Suprapubic skin (tissue), 4 donors: ENCODE measurements around the gene AIFM3. TPM values are rescaled to one million over a fixed set of nuclear protein-coding genes. Genes with fewer than 3 reads are reported as not detected.
"Not testable (repeated sequence)": the region's sequence is repeated elsewhere in the genome, so short reads cannot be mapped to it uniquely, and the experiment has no call there.

Experiments
- DNase-seq, 2 donors: peaks; one replicate each; pipeline ENCODE4 v3.0.0-alpha.2; 2019; ENCODE audit warnings: low spot score in 2 of 2
- H3K27ac ChIP-seq: fragments of 200-600 bp; sonication (generic); one replicate; pipeline ENCODE4 v1.5.1; 2019
- H3K27me3 ChIP-seq: fragments of 200-600 bp; sonication (generic); one replicate; pipeline ENCODE4 v1.5.1; 2019
- H3K36me3 ChIP-seq: fragments of 200-600 bp; sonication (generic); one replicate; pipeline ENCODE4 v1.5.1; 2019
- H3K4me1 ChIP-seq: fragments of 200-600 bp; sonication (generic); one replicate; pipeline ENCODE4 v1.5.1; 2019
- H3K4me3 ChIP-seq: fragments of 200-600 bp; sonication (generic); one replicate; pipeline ENCODE4 v1.5.1; 2019; ENCODE audit warnings: mild to moderate bottlenecking
- H3K9me3 ChIP-seq: fragments of 200-600 bp; sonication (generic); one replicate; pipeline ENCODE4 v1.5.1; 2019
- EP300 ChIP-seq: sonication (generic); formaldehyde crosslinking; IDR thresholded peaks from one replicate; pipeline ENCODE4 v1.6.1; 2017; ENCODE audit warnings: antibody characterized with exemption
- POLR2A ChIP-seq, 2 donors: fragments of 450-650 bp; IDR thresholded peaks; one replicate each; pipeline ENCODE4 v1.6.1; 2017; ENCODE audit warnings: antibody characterized with exemption in 2 of 2, mild to moderate bottlenecking in 2 of 2, moderate library complexity in 2 of 2
- POLR2AphosphoS5 ChIP-seq, 3 donors: sonication (generic); formaldehyde crosslinking; IDR thresholded peaks; one replicate each; pipeline ENCODE4 v1.6.1; 2017; ENCODE audit warnings: antibody characterized with exemption in 3 of 3
- WGBS: methylation state at CpG from one replicate; pipeline ENCODE4 v1.1.5; 2018; 5-methylcytosine and 5-hydroxymethylcytosine counted together
- total RNA-seq, 4 donors: library from RNA; depleted of rRNA; stranded (reverse); fragments of >200 nt; gene quantifications; one replicate each; pipeline ENCODE4 v1.1.0, GENCODE V29; 2016
- TF ChIP-seq, protein P1 (sequence below), 2 donors: fragments of 200-600 bp in 1 of 2; fragments of 450-650 bp in 1 of 2; sonication (generic) in 1 of 2; IDR thresholded peaks; one replicate each; pipeline ENCODE4 v1.5.1; 2016 to 2019; ENCODE audit warnings: antibody characterized with exemption in 2 of 2, mild to moderate bottlenecking in 1 of 2, moderate library complexity in 1 of 2

AIFM3 gene
- total RNA-seq, 4 donors from 2014 or later: 0.72 TPM; not detected in 3

- no peak overlapping the region for H3K4me3 ChIP-seq
- WGBS: 82% methylated on average over 2 of the region's 2 CpGs
- H3K27ac ChIP-seq: no peak overlapping the region
- H3K27me3 ChIP-seq: no peaks in the 10 kb centered on the region
- H3K9me3 ChIP-seq: no peaks in the 10 kb centered on the region
- TF ChIP-seq POLR2AphosphoS5 (IDR thresholded peaks at IDR 0.05) (no peak), POLR2A (IDR thresholded peaks at IDR 0.05) (no peak), EP300 (no peak)
- TF ChIP-seq, protein P1, sequence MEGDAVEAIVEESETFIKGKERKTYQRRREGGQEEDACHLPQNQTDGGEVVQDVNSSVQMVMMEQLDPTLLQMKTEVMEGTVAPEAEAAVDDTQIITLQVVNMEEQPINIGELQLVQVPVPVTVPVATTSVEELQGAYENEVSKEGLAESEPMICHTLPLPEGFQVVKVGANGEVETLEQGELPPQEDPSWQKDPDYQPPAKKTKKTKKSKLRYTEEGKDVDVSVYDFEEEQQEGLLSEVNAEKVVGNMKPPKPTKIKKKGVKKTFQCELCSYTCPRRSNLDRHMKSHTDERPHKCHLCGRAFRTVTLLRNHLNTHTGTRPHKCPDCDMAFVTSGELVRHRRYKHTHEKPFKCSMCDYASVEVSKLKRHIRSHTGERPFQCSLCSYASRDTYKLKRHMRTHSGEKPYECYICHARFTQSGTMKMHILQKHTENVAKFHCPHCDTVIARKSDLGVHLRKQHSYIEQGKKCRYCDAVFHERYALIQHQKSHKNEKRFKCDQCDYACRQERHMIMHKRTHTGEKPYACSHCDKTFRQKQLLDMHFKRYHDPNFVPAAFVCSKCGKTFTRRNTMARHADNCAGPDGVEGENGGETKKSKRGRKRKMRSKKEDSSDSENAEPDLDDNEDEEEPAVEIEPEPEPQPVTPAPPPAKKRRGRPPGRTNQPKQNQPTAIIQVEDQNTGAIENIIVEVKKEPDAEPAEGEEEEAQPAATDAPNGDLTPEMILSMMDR (IDR thresholded peaks at IDR 0.05): no peak
- DNase-seq: no peak
- H3K4me1 ChIP-seq: peaks cover 44% of the 10 kb centered on the region
- H3K36me3 ChIP-seq: no peaks in the 10 kb centered on the region
Observed at GRCh38 chr22:20926243-20926642, 40.8 kb upstream of the AIFM3 start.

DNA sequence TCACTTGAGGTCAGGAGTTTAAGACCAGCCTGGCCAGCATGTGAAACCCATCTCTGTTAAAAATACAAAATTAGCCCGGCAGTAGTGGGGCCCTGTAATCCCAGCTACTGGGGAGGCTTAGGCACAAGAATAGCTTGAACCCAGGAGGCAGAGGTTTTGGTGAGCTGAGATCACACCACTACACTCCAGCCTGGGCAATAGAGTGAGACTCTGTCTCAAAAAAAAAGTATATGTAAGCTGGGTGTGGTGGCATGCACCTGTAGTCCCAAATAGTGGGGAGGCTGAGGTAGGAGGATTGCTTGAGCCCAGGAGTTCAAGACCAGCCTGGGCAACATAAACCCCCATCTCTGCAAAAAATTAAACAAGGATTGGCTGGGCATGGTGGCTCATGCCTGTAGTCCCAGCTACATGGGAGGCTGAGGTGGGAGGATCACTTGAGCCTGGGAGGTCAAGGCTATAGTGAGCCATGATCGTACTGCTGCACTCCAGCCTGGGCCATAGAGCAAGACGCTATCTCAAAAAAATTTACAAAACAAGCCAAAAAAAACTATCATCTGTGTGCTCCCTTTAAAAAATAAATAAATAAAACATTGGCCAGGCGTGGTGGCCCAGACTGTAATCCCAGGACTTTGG is 39.0 kb upstream of the AIFM3 start:
- H3K36me3 ChIP-seq: no peaks in the 10 kb centered on the region
- no peak overlapping the region for H3K4me3 ChIP-seq
- H3K9me3 ChIP-seq: no peaks in the 10 kb centered on the region
- H3K27ac ChIP-seq: no peak overlapping the region
- no peak for DNase-seq
- 95% methylated on average over 4 of the region's 4 CpGs for WGBS
- TF ChIP-seq EP300 (no peak), POLR2AphosphoS5 (IDR thresholded peaks at IDR 0.05) (no peak), POLR2A (IDR thresholded peaks at IDR 0.05) (no peak)
- TF ChIP-seq, protein P1 (IDR thresholded peaks at IDR 0.05): no peak
- no peaks in the 10 kb centered on the region for H3K27me3 ChIP-seq
- H3K4me1 ChIP-seq: peaks cover 33% of the 10 kb centered on the region

- Histone ChIP-seq H3K27ac (no peak overlapping the region), H3K36me3 (no peaks in the 10 kb centered on the region), H3K9me3 (no peaks in the 10 kb centered on the region), H3K4me3 (no peak overlapping the region), H3K4me1 (peaks cover 33% of the 10 kb centered on the region), H3K27me3 (no peaks in the 10 kb centered on the region)
- 93% methylated on average over 4 of the region's 4 CpGs for WGBS
- TF ChIP-seq, protein P1 (IDR thresholded peaks at IDR 0.05): no peak
- no peak for TF ChIP-seq POLR2AphosphoS5 (IDR thresholded peaks at IDR 0.05)
- no peak for TF ChIP-seq EP300
- no peak for TF ChIP-seq POLR2A (IDR thresholded peaks at IDR 0.05)
- DNase-seq: no peak
Observed at GRCh38 chr22:20928573-20928967, 38.5 kb upstream of the AIFM3 start.

GRCh38 chr22:20930004-20930403 is 37.1 kb upstream of the AIFM3 start:
- TF ChIP-seq EP300 (no peak), POLR2A (IDR thresholded peaks at IDR 0.05) (no peak), POLR2AphosphoS5 (IDR thresholded peaks at IDR 0.05) (no peak)
- TF ChIP-seq, protein P1 (IDR thresholded peaks at IDR 0.05): no peak
- H3K4me3 ChIP-seq: no peak overlapping the region
- H3K36me3 ChIP-seq: peaks cover 13% of the 10 kb centered on the region
- H3K27ac ChIP-seq: no peak overlapping the region
- H3K4me1 ChIP-seq: peaks cover 27% of the 10 kb centered on the region
- no peaks in the 10 kb centered on the region for H3K9me3 ChIP-seq
- DNase-seq: no peak
- no peaks in the 10 kb centered on the region for H3K27me3 ChIP-seq
- 97% methylated on average over 1 of the region's 1 CpG for WGBS

DNA sequence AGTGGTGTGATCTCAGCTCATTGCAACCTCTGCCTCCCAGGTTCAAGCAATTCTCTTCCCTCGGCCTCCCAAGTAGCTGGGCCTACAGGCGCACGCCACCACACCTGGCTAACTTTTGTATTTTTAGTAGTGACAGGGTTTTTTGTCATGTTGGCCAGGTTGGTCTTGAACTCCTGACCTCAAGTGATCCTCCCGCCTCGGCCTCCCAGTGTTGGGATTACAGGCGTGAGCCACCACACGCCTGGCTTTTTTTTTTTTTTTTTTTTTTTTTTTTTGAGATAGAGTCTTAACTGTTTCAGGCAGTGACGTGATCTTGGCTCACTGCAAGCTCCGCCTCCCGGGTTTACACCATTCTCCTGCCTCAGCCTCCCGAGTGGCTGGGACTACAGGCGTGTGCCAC is 36.6 kb upstream of the AIFM3 start:
- not testable (repeated sequence) for DNase-seq, H3K27me3 ChIP-seq, H3K4me3 ChIP-seq, H3K27ac ChIP-seq, H3K9me3 ChIP-seq
- Histone ChIP-seq H3K36me3 (peaks cover 15% of the 10 kb centered on the region), H3K4me1 (peaks cover 23% of the 10 kb centered on the region)
- 97% methylated on average over 12 of the region's 12 CpGs for WGBS
